Calu3 (cell line): ENCODE data around the gene OR2H1. TPM values are rescaled to one million over a fixed set of nuclear protein-coding genes. Genes with fewer than 3 reads are reported as not detected.

Experiments used
- BruUV-seq: library from RNA; stranded (reverse); fragments of 400-500 nt; replicated peaks from 2 replicates; lab custom pipeline; 2021; lab: Mats Ljungman, UMichigan
- CTCF ChIA-PET: fragments of 300-600 bp; sonication (Branson Sonifier 250); formaldehyde crosslinking; loops from one replicate; lab custom pipeline; 2022; ENCODE audit warnings: antibody characterized with exemption; lab: Charles Lee
- DNase-seq: peaks from one replicate; pipeline ENCODE4 v3.0.0; 2022
- H3K27ac Mint-ChIP-seq: one replicate; pipeline ENCODE4 v1.8.0; 2022; ENCODE audit warnings: mixed read lengths; ENCODE audit not compliant: unreplicated experiment
- H3K27me3 Mint-ChIP-seq: one replicate; pipeline ENCODE4 v1.8.0; 2022; ENCODE audit warnings: mixed read lengths; ENCODE audit not compliant: unreplicated experiment
- H3K36me3 Mint-ChIP-seq: one replicate; pipeline ENCODE4 v1.8.0; 2022; ENCODE audit warnings: mild to moderate bottlenecking, moderate library complexity, mixed read lengths; ENCODE audit not compliant: insufficient read depth, unreplicated experiment
- H3K4me1 Mint-ChIP-seq: one replicate; pipeline ENCODE4 v1.8.0; 2022; ENCODE audit warnings: mild to moderate bottlenecking, low read depth, mixed read lengths; ENCODE audit not compliant: unreplicated experiment
- H3K4me3 Mint-ChIP-seq: one replicate; pipeline ENCODE4 v1.8.0; 2022; ENCODE audit warnings: mild to moderate bottlenecking, low read depth, moderate library complexity, mixed read lengths; ENCODE audit not compliant: unreplicated experiment
- H3K9me3 Mint-ChIP-seq: one replicate; pipeline ENCODE4 v1.8.0; 2022; ENCODE audit warnings: low read depth, mixed read lengths; ENCODE audit not compliant: unreplicated experiment
- CTCF ChIP-seq: fragments of 200-600 bp; IDR thresholded peaks from one replicate; pipeline ENCODE4 v1.8.0; 2022; ENCODE audit warnings: antibody characterized with exemption; ENCODE audit not compliant: unreplicated experiment
- intact Hi-C: fragments of 100-400 bp; cut with micrococcal nuclease; formaldehyde crosslinking; loops from one replicate; pipeline ENCODE4 v1.10.0; 2022; ENCODE audit not compliant: unreplicated experiment
- total RNA-seq: library from RNA; stranded (reverse); gene quantifications from 2 replicates; pipeline ENCODE4 v1.2.3, GENCODE V29; 2022

OR2H1 gene
- total RNA-seq, 1 experiment from 2014 or later: not detected

DNA sequence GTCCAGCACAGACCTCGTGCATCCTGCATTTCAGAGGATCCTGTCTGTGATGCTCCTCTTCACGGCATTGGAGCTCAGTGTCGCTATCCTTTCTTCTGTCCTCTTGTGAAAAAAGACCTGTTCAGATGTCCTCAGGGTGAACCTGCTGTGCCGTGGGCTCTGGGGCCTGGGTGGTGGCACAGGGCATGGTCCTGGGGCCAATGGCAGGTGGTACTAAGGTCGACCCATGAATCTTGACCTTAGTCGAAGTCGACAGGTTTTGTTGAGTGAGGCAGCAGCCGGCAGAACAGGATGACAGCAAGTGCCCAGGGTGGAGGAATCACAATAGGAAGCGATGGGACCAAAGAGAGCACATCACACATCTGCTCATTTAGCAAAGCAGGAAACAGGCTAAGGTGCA, 52.8 kb downstream of the OR2H1 start:
- CTCF ChIA-PET: no interaction called here
- no peaks in the 10 kb centered on the region for H3K36me3 Mint-ChIP-seq
- H3K4me1 Mint-ChIP-seq: peaks cover 6% of the 10 kb centered on the region
- H3K4me3 Mint-ChIP-seq: no peak overlapping the region
- H3K9me3 Mint-ChIP-seq: peaks cover 4% of the 10 kb centered on the region
- H3K27ac Mint-ChIP-seq: no peak overlapping the region
- no TSS peak for BruUV-seq
- no peak for DNase-seq
- intact Hi-C loops: loop anchor here (10.0 kb wide), 1 partner anchor 95 kb away; the partner anchor contains the start of gene OR12D1
- TF ChIP-seq CTCF: no peak
- H3K27me3 Mint-ChIP-seq: no peaks in the 10 kb centered on the region

- intact Hi-C loops: loop anchor here (10.0 kb wide), 1 partner anchor 95 kb away; the partner anchor contains the start of gene OR12D1
- no peak for DNase-seq
- Mint-ChIP-seq H3K9me3 (peaks cover 3% of the 10 kb centered on the region), H3K36me3 (no peaks in the 10 kb centered on the region), H3K27ac (no peak overlapping the region), H3K4me3 (no peak overlapping the region), H3K27me3 (no peaks in the 10 kb centered on the region), H3K4me1 (peaks cover 1% of the 10 kb centered on the region)
- TF ChIP-seq CTCF: no peak
- CTCF ChIA-PET: interaction anchor here (0.6 kb wide), 1 partner anchor 122 kb away, joined by 3 read pairs; no protein-coding TSS in a partner anchor
- no TSS peak for BruUV-seq
Observed at GRCh38 chr6:29510202-29510601, 53.2 kb downstream of the OR2H1 start.

GRCh38 chr6:29510746-29511300, 53.9 kb downstream of the OR2H1 start:
- intact Hi-C loops: loop anchor here (10.0 kb wide), 1 partner anchor 96 kb away; the partner anchor contains the start of gene OR12D1
- CTCF ChIA-PET: interaction anchor here (0.6 kb wide), 1 partner anchor 122 kb away, joined by 3 read pairs; no protein-coding TSS in a partner anchor
- H3K27me3 Mint-ChIP-seq: no peaks in the 10 kb centered on the region

More at GRCh38 chr6:29510746-29511300, 53.9 kb downstream of the OR2H1 start:
- peaks cover 3% of the 10 kb centered on the region for H3K9me3 Mint-ChIP-seq
- no TSS peak for BruUV-seq
- DNase-seq: no peak
- no peaks in the 10 kb centered on the region for H3K36me3 Mint-ChIP-seq
- no peak overlapping the region for H3K27ac Mint-ChIP-seq
- no peak overlapping the region for H3K4me3 Mint-ChIP-seq
- no peak for TF ChIP-seq CTCF
- H3K4me1 Mint-ChIP-seq: peaks cover 2% of the 10 kb centered on the region

Other genes starting within 250 kb of the OR2H1 start
- not detected in 2 replicates for gene OR14J1, start 155.5 kb upstream of the OR2H1 start, total RNA-seq
- not detected in 2 replicates for gene OR5V1, start 88.3 kb upstream of the OR2H1 start, total RNA-seq
- gene OR12D3, start 81.9 kb upstream of the OR2H1 start, total RNA-seq: not detected in 2 replicates
- gene OR12D2, start 61.5 kb upstream of the OR2H1 start, total RNA-seq: not detected in 2 replicates
- gene OR12D1, start 42.2 kb upstream of the OR2H1 start, total RNA-seq: not detected in 2 replicates
- not detected in 2 replicates for gene OR10C1, start 17.8 kb upstream of the OR2H1 start, total RNA-seq
- not detected in 2 replicates for gene OR11A1, start 84 bp upstream of the OR2H1 start, total RNA-seq
- not detected in 2 replicates for gene MAS1L, start 30.8 kb downstream of the OR2H1 start, total RNA-seq
- gene UBD, start 102.6 kb downstream of the OR2H1 start, total RNA-seq: 74.0 and 82.8 TPM in 2 replicates
- not detected in 2 replicates for gene OR2H2, start 128.0 kb downstream of the OR2H1 start, total RNA-seq
- gene GABBR1, start 176.0 kb downstream of the OR2H1 start, total RNA-seq: 35.3 and 42.2 TPM in 2 replicates
- gene MOG, start 199.9 kb downstream of the OR2H1 start, total RNA-seq: not detected in 2 replicates
- 0.83 TPM in 1 of 2 replicates, not detected in the other for gene ZFP57, start 224.0 kb downstream of the OR2H1 start, total RNA-seq